ENCODE measurements around the gene ZFYVE21. TPM values are rescaled to one million over a fixed set of nuclear protein-coding genes. Genes with fewer than 3 reads are reported as not detected.

Gene ZFYVE21
- total and polyA plus RNA-seq, 7 donors: 14.0 to 27.1 (median 19.9) TPM

DNA sequence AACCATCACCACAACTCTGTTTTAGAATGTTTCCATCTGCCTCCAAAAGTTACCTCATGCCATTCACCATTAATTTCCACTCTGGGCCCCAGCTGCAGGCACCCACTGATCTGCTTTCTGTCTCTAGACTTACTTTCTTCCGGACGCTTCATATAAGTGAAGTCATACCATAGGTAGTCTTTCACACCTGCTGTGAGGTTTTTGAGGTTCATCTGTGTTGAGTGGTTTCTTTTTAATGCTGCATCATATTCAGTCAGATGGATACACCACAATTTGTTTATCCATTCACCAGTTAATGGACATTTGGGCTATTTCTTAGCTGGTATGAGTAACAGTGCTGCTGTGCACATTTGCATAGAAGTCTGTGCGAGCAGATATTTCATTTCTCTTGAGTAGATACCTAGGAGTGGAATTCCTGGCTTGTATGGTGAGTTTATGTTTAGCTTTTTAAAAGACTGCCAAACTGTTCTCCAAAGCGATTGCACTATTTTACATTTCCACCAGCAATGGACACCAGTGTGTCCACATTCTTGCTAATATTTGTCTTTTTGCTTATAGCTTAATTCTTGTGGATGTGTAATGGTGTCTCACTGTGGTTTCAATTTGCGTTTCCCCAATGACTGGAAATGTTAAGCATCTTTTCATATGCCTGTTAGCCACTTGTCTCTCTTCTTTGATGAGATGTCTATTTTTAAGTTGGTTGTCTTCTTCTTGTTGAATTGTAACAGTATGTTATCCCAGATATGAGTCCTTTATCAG lies 48.3 kb downstream of the ZFYVE21 start:
- DNase-seq (no peak), ATAC-seq (no peak)
- TF ChIP-seq, protein P1, sequence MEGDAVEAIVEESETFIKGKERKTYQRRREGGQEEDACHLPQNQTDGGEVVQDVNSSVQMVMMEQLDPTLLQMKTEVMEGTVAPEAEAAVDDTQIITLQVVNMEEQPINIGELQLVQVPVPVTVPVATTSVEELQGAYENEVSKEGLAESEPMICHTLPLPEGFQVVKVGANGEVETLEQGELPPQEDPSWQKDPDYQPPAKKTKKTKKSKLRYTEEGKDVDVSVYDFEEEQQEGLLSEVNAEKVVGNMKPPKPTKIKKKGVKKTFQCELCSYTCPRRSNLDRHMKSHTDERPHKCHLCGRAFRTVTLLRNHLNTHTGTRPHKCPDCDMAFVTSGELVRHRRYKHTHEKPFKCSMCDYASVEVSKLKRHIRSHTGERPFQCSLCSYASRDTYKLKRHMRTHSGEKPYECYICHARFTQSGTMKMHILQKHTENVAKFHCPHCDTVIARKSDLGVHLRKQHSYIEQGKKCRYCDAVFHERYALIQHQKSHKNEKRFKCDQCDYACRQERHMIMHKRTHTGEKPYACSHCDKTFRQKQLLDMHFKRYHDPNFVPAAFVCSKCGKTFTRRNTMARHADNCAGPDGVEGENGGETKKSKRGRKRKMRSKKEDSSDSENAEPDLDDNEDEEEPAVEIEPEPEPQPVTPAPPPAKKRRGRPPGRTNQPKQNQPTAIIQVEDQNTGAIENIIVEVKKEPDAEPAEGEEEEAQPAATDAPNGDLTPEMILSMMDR (IDR thresholded peaks at IDR 0.05): no peak
- no peak overlapping the region for H3K4me3 ChIP-seq
- no peaks in the 10 kb centered on the region for H3K9me3 ChIP-seq
- H3K36me3 ChIP-seq (ENCODE audit: insufficient read depth in 1 of 2, low read depth in 1 of 2): peaks cover 0 to 10% of the 10 kb centered on the region in 2 donors
- no peaks in the 10 kb centered on the region for H3K27me3 ChIP-seq (ENCODE audit: insufficient read depth in 3 of 3, low read length in 2 of 3)
- intact Hi-C loops (cut with DNase I): no loop called here
- WGBS, 3 donors: 95 to 97% (median 96%) methylated on average over 5 of the region's 5 CpGs
- no peaks in the 10 kb centered on the region for H3K4me1 ChIP-seq
- no peak overlapping the region for H3K27ac ChIP-seq

DNA sequence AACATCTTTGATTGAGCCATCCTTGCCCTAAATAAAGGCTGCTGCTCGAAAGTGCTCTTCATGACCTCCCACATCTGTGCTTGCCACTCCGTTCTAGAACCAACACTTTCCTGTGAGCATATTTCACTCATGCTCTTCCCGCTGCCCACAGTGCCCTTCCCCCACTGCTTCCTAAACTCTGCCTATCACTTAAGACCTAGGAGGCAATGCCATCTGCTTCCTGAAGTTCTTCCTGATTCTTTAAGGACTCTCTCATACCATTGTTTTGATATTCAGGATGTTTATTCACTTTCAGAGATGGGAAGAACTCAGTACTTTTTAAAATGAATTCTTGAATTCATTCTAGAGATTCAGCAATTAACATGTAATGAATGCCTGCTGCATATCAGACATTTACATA lies 49.9 kb downstream of the ZFYVE21 start:
- no peak for DNase-seq
- no peak overlapping the region for H3K27ac ChIP-seq
- H3K27me3 ChIP-seq (ENCODE audit: insufficient read depth in 3 of 3, low read length in 2 of 3): no peaks in the 10 kb centered on the region
- no peak for ATAC-seq
- no peaks in the 10 kb centered on the region for H3K4me1 ChIP-seq
- TF ChIP-seq, protein P1 (IDR thresholded peaks at IDR 0.05): no peak
- WGBS, 3 donors: 68 to 77% (median 71%) methylated on average over 3 of the region's 3 CpGs
- H3K4me3 ChIP-seq: no peak overlapping the region
- H3K36me3 ChIP-seq (ENCODE audit: insufficient read depth in 1 of 2, low read depth in 1 of 2): peaks cover 0 to 10% of the 10 kb centered on the region in 2 donors
- intact Hi-C loops (cut with DNase I): no loop called here
- H3K9me3 ChIP-seq: no peaks in the 10 kb centered on the region

DNA sequence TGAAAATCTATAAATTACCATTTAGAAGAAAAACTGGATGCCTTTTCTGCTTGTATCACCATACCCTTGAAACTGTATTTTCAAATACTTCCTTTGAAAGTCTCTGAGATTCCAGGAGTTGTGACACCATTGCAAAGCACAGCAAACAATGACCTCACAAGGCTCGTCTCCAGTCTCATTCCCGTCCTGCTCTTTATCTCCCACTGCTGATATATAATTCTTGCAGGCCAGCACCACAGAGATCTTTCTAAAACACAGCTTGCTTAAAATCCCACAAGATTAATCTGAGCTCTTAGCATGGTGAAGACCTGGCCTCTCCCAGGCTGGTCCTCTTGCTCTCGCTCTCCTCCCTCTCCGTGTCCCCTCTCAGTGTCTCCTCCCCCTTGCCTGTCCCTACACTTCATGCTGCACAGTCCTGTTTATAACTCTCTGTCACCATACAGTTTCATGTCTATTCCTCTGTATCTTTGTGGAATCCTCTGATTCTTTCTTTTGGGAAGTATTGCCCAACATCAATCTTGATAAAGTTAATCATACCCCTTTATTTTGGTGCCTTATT lies 51.8 kb downstream of the ZFYVE21 start:
- DNase-seq: no peak
- Histone ChIP-seq H3K9me3 (no peaks in the 10 kb centered on the region), H3K27ac (no peak overlapping the region), H3K27me3 (ENCODE audit: insufficient read depth in 3 of 3, low read length in 2 of 3) (no peaks in the 10 kb centered on the region), H3K36me3 (ENCODE audit: insufficient read depth in 1 of 2, low read depth in 1 of 2) (peaks cover 0 to 10% of the 10 kb centered on the region in 2 donors), H3K4me1 (no peaks in the 10 kb centered on the region), H3K4me3 (no peak overlapping the region)
- ATAC-seq: no peak
- TF ChIP-seq, protein P1 (IDR thresholded peaks at IDR 0.05): no peak
- 83 to 89% (median 87%) methylated on average over 4 of the region's 4 CpGs for WGBS, 3 donors
- intact Hi-C loops (cut with DNase I): no loop called here

DNA sequence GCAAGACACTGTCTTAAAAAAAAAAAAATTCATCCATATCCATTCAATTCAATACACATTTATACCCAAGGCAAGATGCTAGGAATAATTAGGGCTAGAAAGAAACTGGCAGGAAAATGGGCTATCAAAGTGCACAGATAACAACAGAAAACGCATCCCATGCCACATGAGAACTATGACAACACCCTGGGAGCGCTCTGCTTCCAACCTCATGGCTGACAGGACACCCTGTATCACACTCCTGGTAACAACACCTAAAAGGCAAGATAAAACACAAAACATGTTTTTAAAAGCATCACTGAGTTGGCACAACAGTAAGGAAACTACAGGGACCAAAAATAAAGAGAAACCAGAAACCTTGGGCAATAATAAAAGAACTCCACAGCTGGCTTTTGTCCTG lies 54.9 kb downstream of the ZFYVE21 start:
- DNase-seq: no peak
- H3K9me3 ChIP-seq: no peaks in the 10 kb centered on the region
- 92 to 98% (median 96%) methylated on average over 2 of the region's 2 CpGs for WGBS, 3 donors
- TF ChIP-seq, protein P1 (IDR thresholded peaks at IDR 0.05): no peak
- intact Hi-C loops (cut with DNase I): no loop called here
- H3K27me3 ChIP-seq (ENCODE audit: insufficient read depth in 3 of 3, low read length in 2 of 3): no peaks in the 10 kb centered on the region
- no peak overlapping the region for H3K27ac ChIP-seq
- ATAC-seq: no peak
- H3K36me3 ChIP-seq (ENCODE audit: insufficient read depth in 1 of 2, low read depth in 1 of 2): peaks cover 0 to 7% of the 10 kb centered on the region in 2 donors
- H3K4me1 ChIP-seq: no peaks in the 10 kb centered on the region
- no peak overlapping the region for H3K4me3 ChIP-seq
